ENCODE data around the gene SERPINA3.

DNA sequence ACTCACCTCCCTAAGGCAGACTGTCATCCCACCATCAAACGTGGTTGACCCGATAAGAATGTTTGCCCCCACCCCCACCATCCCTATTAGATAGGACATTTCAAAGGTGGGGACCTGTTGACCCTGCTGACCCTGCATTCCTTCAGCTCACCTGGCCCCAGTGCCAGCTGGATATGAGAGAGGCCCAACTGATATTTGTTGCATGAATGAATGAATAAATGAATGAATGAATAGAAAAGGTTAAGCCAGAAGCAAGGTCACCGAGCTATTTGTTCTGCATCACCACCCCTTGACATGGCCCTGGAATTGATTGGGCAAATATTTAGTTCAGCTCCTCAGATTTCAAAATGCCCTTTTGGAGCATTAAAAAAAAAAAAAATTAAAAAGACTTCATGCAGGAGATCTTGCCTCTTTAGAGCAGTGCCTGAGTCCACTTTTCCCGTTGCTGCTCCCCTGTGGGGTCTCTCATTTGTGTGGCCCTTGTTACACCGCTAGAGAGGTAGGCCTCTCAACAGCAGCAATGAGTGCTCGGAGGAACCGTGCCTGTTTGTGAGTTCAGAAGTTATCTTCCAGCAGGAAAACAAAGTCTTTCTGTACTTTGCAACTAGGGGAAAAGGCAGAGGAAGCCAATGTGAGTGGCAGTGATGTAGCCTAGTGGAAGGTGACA lies 39.4 kb upstream of the SERPINA3 start:
- no peak for TF ChIP-seq POLR2A (IDR thresholded peaks at IDR 0.05)
- TF ChIP-seq, protein P1, sequence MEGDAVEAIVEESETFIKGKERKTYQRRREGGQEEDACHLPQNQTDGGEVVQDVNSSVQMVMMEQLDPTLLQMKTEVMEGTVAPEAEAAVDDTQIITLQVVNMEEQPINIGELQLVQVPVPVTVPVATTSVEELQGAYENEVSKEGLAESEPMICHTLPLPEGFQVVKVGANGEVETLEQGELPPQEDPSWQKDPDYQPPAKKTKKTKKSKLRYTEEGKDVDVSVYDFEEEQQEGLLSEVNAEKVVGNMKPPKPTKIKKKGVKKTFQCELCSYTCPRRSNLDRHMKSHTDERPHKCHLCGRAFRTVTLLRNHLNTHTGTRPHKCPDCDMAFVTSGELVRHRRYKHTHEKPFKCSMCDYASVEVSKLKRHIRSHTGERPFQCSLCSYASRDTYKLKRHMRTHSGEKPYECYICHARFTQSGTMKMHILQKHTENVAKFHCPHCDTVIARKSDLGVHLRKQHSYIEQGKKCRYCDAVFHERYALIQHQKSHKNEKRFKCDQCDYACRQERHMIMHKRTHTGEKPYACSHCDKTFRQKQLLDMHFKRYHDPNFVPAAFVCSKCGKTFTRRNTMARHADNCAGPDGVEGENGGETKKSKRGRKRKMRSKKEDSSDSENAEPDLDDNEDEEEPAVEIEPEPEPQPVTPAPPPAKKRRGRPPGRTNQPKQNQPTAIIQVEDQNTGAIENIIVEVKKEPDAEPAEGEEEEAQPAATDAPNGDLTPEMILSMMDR (IDR thresholded peaks at IDR 0.05), result no peak

Measured in suprapubic skin (tissue), 3 donors.